Suprapubic skin (tissue), 4 donors: ENCODE measurements around the gene MAST4. TPM values are rescaled to one million over a fixed set of nuclear protein-coding genes. Genes with fewer than 3 reads are reported as not detected.
A peak's percentile ranks its signal among the peaks of the same experiment; 100 is the strongest.

Experiments
- DNase-seq, 2 donors: peaks; one replicate each; pipeline ENCODE4 v3.0.0-alpha.2; 2019; ENCODE audit warnings: low spot score in 2 of 2
- H3K27ac ChIP-seq: fragments of 200-600 bp; sonication (generic); one replicate; pipeline ENCODE4 v1.5.1; 2019
- H3K27me3 ChIP-seq: fragments of 200-600 bp; sonication (generic); one replicate; pipeline ENCODE4 v1.5.1; 2019
- H3K36me3 ChIP-seq: fragments of 200-600 bp; sonication (generic); one replicate; pipeline ENCODE4 v1.5.1; 2019
- H3K4me1 ChIP-seq: fragments of 200-600 bp; sonication (generic); one replicate; pipeline ENCODE4 v1.5.1; 2019
- H3K4me3 ChIP-seq: fragments of 200-600 bp; sonication (generic); one replicate; pipeline ENCODE4 v1.5.1; 2019; ENCODE audit warnings: mild to moderate bottlenecking
- H3K9me3 ChIP-seq: fragments of 200-600 bp; sonication (generic); one replicate; pipeline ENCODE4 v1.5.1; 2019
- CTCF ChIP-seq, 2 donors: fragments of 200-600 bp in 1 of 2; fragments of 450-650 bp in 1 of 2; sonication (generic) in 1 of 2; IDR thresholded peaks; one replicate each; pipeline ENCODE4 v1.5.1; 2016 to 2019; ENCODE audit warnings: antibody characterized with exemption in 2 of 2, mild to moderate bottlenecking in 1 of 2, moderate library complexity in 1 of 2
- EP300 ChIP-seq: sonication (generic); formaldehyde crosslinking; IDR thresholded peaks from one replicate; pipeline ENCODE4 v1.6.1; 2017; ENCODE audit warnings: antibody characterized with exemption
- POLR2A ChIP-seq, 2 donors: fragments of 450-650 bp; IDR thresholded peaks; one replicate each; pipeline ENCODE4 v1.6.1; 2017; ENCODE audit warnings: antibody characterized with exemption in 2 of 2, mild to moderate bottlenecking in 2 of 2, moderate library complexity in 2 of 2
- POLR2AphosphoS5 ChIP-seq, 3 donors: sonication (generic); formaldehyde crosslinking; IDR thresholded peaks; one replicate each; pipeline ENCODE4 v1.6.1; 2017; ENCODE audit warnings: antibody characterized with exemption in 3 of 3
- WGBS: methylation state at CpG from one replicate; pipeline ENCODE4 v1.1.5; 2018; 5-methylcytosine and 5-hydroxymethylcytosine counted together
- total RNA-seq, 4 donors: library from RNA; depleted of rRNA; stranded (reverse); fragments of >200 nt; gene quantifications; one replicate each; pipeline ENCODE4 v1.1.0, GENCODE V29; 2016

MAST4 gene
- total RNA-seq, 4 donors from 2014 or later, result 79.2 to 144 (median 98.1) TPM

- Histone ChIP-seq H3K27me3 (no peaks in the 10 kb centered on the region), H3K4me1 (peaks cover 6% of the 10 kb centered on the region), H3K9me3 (no peaks in the 10 kb centered on the region), H3K36me3 (no peaks in the 10 kb centered on the region), H3K4me3 (no peak overlapping the region), H3K27ac (no peak overlapping the region)
- 74% methylated on average over 9 of the region's 10 CpGs for WGBS
- no peak for DNase-seq
- TF ChIP-seq CTCF (IDR thresholded peaks at IDR 0.05) (peak in 1 of 2 donors; percentile 34), POLR2AphosphoS5 (IDR thresholded peaks at IDR 0.05) (no peak), POLR2A (IDR thresholded peaks at IDR 0.05) (no peak)
Measured at GRCh38 chr5:66864240-66864884, 268.2 kb downstream of the MAST4 start.

GRCh38 chr5:66867618-66868322 lies 271.6 kb downstream of the MAST4 start:
- Histone ChIP-seq H3K27me3 (no peaks in the 10 kb centered on the region), H3K36me3 (no peaks in the 10 kb centered on the region), H3K9me3 (no peaks in the 10 kb centered on the region), H3K4me3 (no peak overlapping the region), H3K4me1 (no peaks in the 10 kb centered on the region), H3K27ac (no peak overlapping the region)
- 81% methylated on average over 1 of the region's 1 CpG for WGBS
- no peak for DNase-seq
- TF ChIP-seq CTCF (IDR thresholded peaks at IDR 0.05) (no peak), EP300 (no peak), POLR2A (IDR thresholded peaks at IDR 0.05) (no peak), POLR2AphosphoS5 (IDR thresholded peaks at IDR 0.05) (no peak)

- Histone ChIP-seq H3K4me3 (no peak overlapping the region), H3K36me3 (no peaks in the 10 kb centered on the region), H3K27ac (no peak overlapping the region), H3K4me1 (no peaks in the 10 kb centered on the region), H3K27me3 (no peaks in the 10 kb centered on the region), H3K9me3 (no peaks in the 10 kb centered on the region)
- DNase-seq, result no peak
- 54% methylated on average over 6 of the region's 6 CpGs for WGBS
- TF ChIP-seq POLR2AphosphoS5 (IDR thresholded peaks at IDR 0.05) (no peak), EP300 (no peak), CTCF (IDR thresholded peaks at IDR 0.05) (no peak), POLR2A (IDR thresholded peaks at IDR 0.05) (no peak)
Measured at GRCh38 chr5:66869347-66869746, 273.2 kb downstream of the MAST4 start.

GRCh38 chr5:66870708-66871107 lies 274.5 kb downstream of the MAST4 start:
- DNase-seq, result no peak
- 92% methylated on average over 10 of the region's 10 CpGs for WGBS
- Histone ChIP-seq H3K4me1 (no peaks in the 10 kb centered on the region), H3K4me3 (no peak overlapping the region), H3K36me3 (no peaks in the 10 kb centered on the region), H3K27me3 (no peaks in the 10 kb centered on the region), H3K9me3 (no peaks in the 10 kb centered on the region), H3K27ac (no peak overlapping the region)
- TF ChIP-seq POLR2AphosphoS5 (IDR thresholded peaks at IDR 0.05) (no peak), CTCF (IDR thresholded peaks at IDR 0.05) (no peak), EP300 (no peak), POLR2A (IDR thresholded peaks at IDR 0.05) (no peak)

GRCh38 chr5:66871651-66872050 lies 275.5 kb downstream of the MAST4 start:
- no peak for TF ChIP-seq CTCF (IDR thresholded peaks at IDR 0.05)
- DNase-seq, result no peak
- no peaks in the 10 kb centered on the region for H3K27me3 ChIP-seq
- no peaks in the 10 kb centered on the region for H3K4me1 ChIP-seq
- H3K27ac ChIP-seq, result no peak overlapping the region
- H3K9me3 ChIP-seq, result no peaks in the 10 kb centered on the region
- no peaks in the 10 kb centered on the region for H3K36me3 ChIP-seq
- WGBS, result 88% methylated on average over 5 of the region's 5 CpGs
- H3K4me3 ChIP-seq, result no peak overlapping the region
